K562 (cell line): ENCODE results near the gene NOP58. TPM values are rescaled to one million over a fixed set of nuclear protein-coding genes. Genes with fewer than 3 reads are reported as not detected.
A peak's percentile ranks its signal among the peaks of the same experiment; 100 is the strongest.

Experiments
- ATAC-seq: fragments of 200-7000 bp; cut with Tn5 transposase; 3 replicates; pipeline ENCODE4 v1.9.1; 2020; ENCODE audit warnings: moderate library complexity
- BruUV-seq: library from RNA; stranded (reverse); fragments of 400-500 nt; replicated peaks from 2 replicates; lab custom pipeline; 2021; lab: Mats Ljungman, UMichigan
- CTCF ChIA-PET: fragments of 300-600 bp; formaldehyde crosslinking; extraction: SDS; loops from one replicate; lab custom pipeline; 2021; ENCODE audit warnings: low intra/inter-chr PET ratio; lab: Yijun Ruan, JAX
- POLR2A ChIA-PET: fragments of 300-600, 350-650 bp; sonication (Branson Sonifier 250); formaldehyde crosslinking; extraction: SDS; loops from one replicate; lab custom pipeline; 2021; ENCODE audit warnings: antibody characterized with exemption, inconsistent platforms; lab: Yijun Ruan, JAX
- DNase-seq, 4 experiments: peaks; one replicate each; pipeline versions ENCODE4 v3.0.0 to v3.0.0-alpha.2; 2011 to 2018; ENCODE audit warnings: low spot score in 3 of 4, mixed read lengths in 3 of 4; ENCODE audit errors: extremely low read depth in 1 of 4
- FAIRE-seq: peaks from 2 replicates; lab custom pipeline; 2011; peaks lifted over from hg19 to GRCh38; lab: Jason Lieb, UNC
- H2AFZ ChIP-seq: 2 replicates; pipeline ENCODE4 v1.6.0; 2011; ENCODE audit warnings: low read depth, low read length, control low read depth, inconsistent platforms
- H3K27ac ChIP-seq: fragments of 200-600 bp; 3 replicates; pipeline ENCODE4 v1.8.0; 2011; ENCODE audit warnings: low read depth, mild to moderate bottlenecking, control low read depth, inconsistent platforms, low read length, moderate library complexity, mixed read lengths; ENCODE audit errors: extremely low read depth
- H3K27me3 ChIP-seq, 2 experiments: fragments of 300-600 bp in 1 of 2; 2 replicates in 1 of 2; 3 replicates in 1 of 2; pipeline versions ENCODE4 v1.6.0 to v1.8.0; 2011; ENCODE audit warnings: inconsistent platforms in 2 of 2, low read length in 2 of 2, mild to moderate bottlenecking in 1 of 2, mixed read lengths in 1 of 2, moderate library complexity in 1 of 2; ENCODE audit not compliant: control insufficient read depth in 2 of 2, insufficient read depth in 2 of 2
- H3K36me3 ChIP-seq: fragments of 300-600 bp; 3 replicates; pipeline ENCODE4 v1.8.0; 2011; ENCODE audit warnings: mild to moderate bottlenecking, low read length, inconsistent platforms; ENCODE audit not compliant: control insufficient read depth, insufficient read depth
- H3K4me1 ChIP-seq, 2 experiments: fragments of 200-600 bp in 1 of 2; replicated peaks in 1 of 2; 2 replicates in 1 of 2; 3 replicates in 1 of 2; pipeline versions ENCODE4 v1.5.1 to v1.8.0; 2011; ENCODE audit warnings: inconsistent platforms in 2 of 2, low read length in 2 of 2, mild to moderate bottlenecking in 1 of 2, mixed read lengths in 1 of 2, moderate library complexity in 1 of 2; ENCODE audit not compliant: control insufficient read depth in 2 of 2, insufficient read depth in 2 of 2
- H3K4me2 ChIP-seq: 2 replicates; pipeline ENCODE4 v1.6.1; 2011; ENCODE audit warnings: low read length, control low read depth, inconsistent platforms, mixed read lengths; ENCODE audit not compliant: insufficient read depth
- H3K4me3 ChIP-seq: fragments of 200-600 bp; sonication (generic), shearing (Covaris generic); 2 replicates; pipeline ENCODE4 v1.5.1; 2016; ENCODE audit warnings: control low read depth, inconsistent platforms
- H3K79me2 ChIP-seq: fragments of 200-600 bp; 3 replicates; pipeline ENCODE4 v1.8.0; 2011; ENCODE audit warnings: low read length, inconsistent platforms; ENCODE audit not compliant: control insufficient read depth, insufficient read depth
- H3K9ac ChIP-seq, 2 experiments: 2 replicates each; pipeline versions ENCODE4 v1.6.0 to v1.6.1; 2011; ENCODE audit warnings: low read depth in 2 of 2, low read length in 2 of 2, control low read depth in 1 of 2, inconsistent platforms in 1 of 2, mild to moderate bottlenecking in 1 of 2, mixed read lengths in 1 of 2; ENCODE audit not compliant: insufficient read depth in 1 of 2
- H3K9me1 ChIP-seq: one replicate; pipeline ENCODE4 v1.6.0; 2011; ENCODE audit warnings: inconsistent platforms, mild to moderate bottlenecking, low read length, moderate library complexity; ENCODE audit not compliant: control insufficient read depth, insufficient read depth
- H3K9me3 ChIP-seq: replicated peaks from 2 replicates; pipeline ENCODE4 v1.5.1; 2011; ENCODE audit warnings: low read depth, low read length, inconsistent platforms; ENCODE audit not compliant: control insufficient read depth, insufficient read depth
- H4K20me1 ChIP-seq: replicated peaks from 2 replicates; pipeline ENCODE4 v1.6.1; 2011; ENCODE audit warnings: low read length, inconsistent platforms, mixed read lengths; ENCODE audit not compliant: control insufficient read depth, insufficient read depth
- MGA ChIP-seq: fragments of 450-650 bp; IDR thresholded peaks from 2 replicates; pipeline ENCODE4 v1.6.1; 2016; ENCODE audit warnings: mild to moderate bottlenecking, moderate library complexity
- REST ChIP-seq, 2 experiments: fragments of 450-650 bp; formaldehyde crosslinking in 1 of 2; IDR thresholded peaks; 2 replicates each; pipeline versions ENCODE4 v1.4.0 to v1.6.1; 2014 to 2020; ENCODE audit warnings: mild to moderate bottlenecking in 2 of 2, borderline replicate concordance in 1 of 2, low read depth in 1 of 2
- WGBS: fragments of 100-300 bp; shearing (Covaris generic); methylation state at CpG from one replicate; pipeline ENCODE4 v1.1.6; 2016; ENCODE audit warnings: low coverage, mixed read lengths; ENCODE audit not compliant: insufficient coverage; ENCODE audit errors: missing lambda C conversion rate; 5-methylcytosine and 5-hydroxymethylcytosine counted together
- in situ Hi-C: fragments of 300-500 bp; cut with MboI; formaldehyde crosslinking; loops from 4 replicates; pipeline ENCODE4 v1.15.0; 2018; ENCODE audit warnings: inconsistent platforms, mixed read lengths
- intact Hi-C: fragments of 100-400 bp; cut with micrococcal nuclease; formaldehyde crosslinking; loops from 2 replicates; pipeline ENCODE4 v1.14.2; 2022
- polyA plus RNA-seq, 8 experiments: library from polyadenylated mRNA; depleted of rRNA in 4 of 8; stranded (reverse) in 5 of 8; unstranded in 3 of 8; fragments of >200 nt; fragmentation: Nextera tagmentation in 2 of 8; fragmentation: Illumina TruSeq in 1 of 8; extraction: Ambion mirVana in 2 of 8; extraction: Trizol in 1 of 8; gene quantifications; 2 replicates each; pipeline versions ENCODE4 v1.2.1 to v1.2.3, GENCODE V29; 2011 to 2014; ENCODE audit warnings: inconsistent platforms in 1 of 8, missing spikeins in 1 of 8
- total RNA-seq, 7 experiments: library from RNA; depleted of rRNA in 6 of 7; stranded (reverse); fragments of >200 nt in 6 of 7; fragmentation: Illumina TruSeq in 2 of 7; extraction: Trizol in 2 of 7; gene quantifications; 2 replicates each; pipeline versions ENCODE4 v1.2.1 to v1.2.3, GENCODE V29; 2011 to 2021; ENCODE audit warnings: low replicate concordance in 1 of 7

The NOP58 gene
- total and polyA plus RNA-seq, 9 of the 15 experiments (the other 6 are each of a cell fraction or from before 2014, with no cell fraction given) = 132 to 332 (median 208) TPM

- H3K4me2 ChIP-seq = no peak overlapping the region
- TF ChIP-seq MGA (no peak), REST (IDR thresholded peaks at IDR 0.05; ENCODE audit: borderline replicate concordance) (no peak), REST (CRISPR knock-in tag; IDR thresholded peaks at IDR 0.05; ENCODE audit: low read depth) (no peak)
- no peak for FAIRE-seq
- no peaks in the 10 kb centered on the region for H3K79me2 ChIP-seq
- H3K9me1 ChIP-seq = no peaks in the 10 kb centered on the region
- no peaks in the 10 kb centered on the region for H3K9me3 ChIP-seq
- no peak overlapping the region for H3K4me3 ChIP-seq
- H3K36me3 ChIP-seq = peaks cover 63% of the 10 kb centered on the region
- H3K27me3 ChIP-seq = no peaks in the 10 kb centered on the region
- no peaks in the 10 kb centered on the region for H4K20me1 ChIP-seq
- intact Hi-C loops (no loop called here), in situ Hi-C loops (no loop called here)
- no TSS peak for BruUV-seq
- no peak overlapping the region for H2AFZ ChIP-seq
- H3K9ac ChIP-seq = no peak overlapping the region
- DNase-seq = no peak
- H3K27ac ChIP-seq = no peak overlapping the region
- ChIA-PET POLR2A (interaction anchor here (1.2 to 2.0 kb wide), 4 partner anchors 8 to 37 kb away, joined by 3 to 6 read pairs (median 4); no protein-coding TSS in a partner anchor), CTCF (no interaction called here)
- no peaks in the 10 kb centered on the region for H3K4me1 ChIP-seq
- ATAC-seq = peak; percentile 47
- 70% methylated on average over 3 of the region's 3 CpGs for WGBS
Measured at GRCh38 chr2:202307690-202308089, 42.1 kb downstream of the NOP58 start.
